Left lobe of liver (tissue), 2 donors: Measurements from ENCODE around the gene SLC23A2. TPM values are rescaled to one million over a fixed set of nuclear protein-coding genes. Genes with fewer than 3 reads are reported as not detected.
A peak's percentile ranks its signal among the peaks of the same experiment; 100 is the strongest.
"Not testable (repeated sequence)": the region's sequence is repeated elsewhere in the genome, so short reads cannot be mapped to it uniquely, and the experiment has no call there.

Experiments used
- ATAC-seq: fragments of 200-7000 bp; cut with Tn5 transposase; one replicate; pipeline ENCODE4 v1.9.1; 2020; ENCODE audit warnings: mild to moderate bottlenecking, moderate library complexity
- DNase-seq: peaks from one replicate; pipeline ENCODE4 v3.0.0-alpha.2; 2020; ENCODE audit warnings: low spot score
- total RNA-seq: library from RNA; stranded (reverse); gene quantifications from one replicate; pipeline ENCODE4 v1.2.1, GENCODE V29; 2021
- donor health status: DM: no; HTN: no; CAD: no; lungs with moderate emphysema.
- donor health status: DM: no; HTN: yes; CAD: no.

Gene SLC23A2
- total RNA-seq, 1 donor from 2014 or later, result 27.4 TPM

GRCh38 chr20:5013682-5014447, 12.6 kb upstream of the SLC23A2 start:
- DNase-seq (no peak), ATAC-seq (no peak)

- ATAC-seq, result peak; percentile 29
- DNase-seq, result no peak
Observed at GRCh38 chr20:5008759-5009158, 7.4 kb upstream of the SLC23A2 start.

- ATAC-seq (no peak), DNase-seq (no peak)
Observed at GRCh38 chr20:5005326-5005725, 4.0 kb upstream of the SLC23A2 start.

DNA sequence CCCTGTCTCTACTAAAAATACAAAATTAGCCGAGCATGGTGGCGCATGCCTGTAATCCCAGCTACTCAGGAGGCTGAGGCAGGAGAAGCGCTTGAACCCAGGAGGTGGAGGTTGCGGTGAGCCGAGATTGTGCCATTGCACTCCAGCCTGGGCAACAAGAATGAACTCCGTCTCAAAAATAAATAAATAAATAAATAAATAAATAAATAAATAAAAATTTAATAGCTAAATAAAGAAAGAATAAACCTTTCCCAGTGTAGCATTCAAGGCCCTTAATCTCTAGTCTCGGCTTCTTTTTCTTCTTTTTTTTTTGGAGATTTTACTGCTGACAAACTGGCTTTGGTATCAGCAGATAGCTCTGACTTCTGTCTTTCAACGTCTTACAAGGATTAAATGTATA, 3.5 kb upstream of the SLC23A2 start:
- not testable (repeated sequence) for DNase-seq, ATAC-seq

- ATAC-seq (no peak), DNase-seq (no peak)
Observed at GRCh38 chr20:5003626-5004025, 2.3 kb upstream of the SLC23A2 start.

DNA sequence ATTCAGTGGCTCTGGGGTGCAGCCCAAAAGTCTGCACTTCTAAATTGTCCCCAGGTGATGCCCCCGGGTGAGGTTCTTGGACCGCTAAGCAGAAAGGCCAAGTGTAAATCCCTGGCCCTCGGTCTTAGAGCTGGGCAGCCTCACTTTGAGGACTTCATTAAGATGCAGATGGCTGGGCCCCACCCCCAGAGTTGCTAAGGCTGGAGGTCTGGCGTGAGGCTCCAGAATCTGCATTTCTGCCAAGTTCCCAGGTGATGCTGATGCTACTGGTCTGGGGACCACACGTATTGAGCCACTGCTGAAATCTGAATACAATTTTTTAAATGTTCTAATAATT, 735 bp upstream of the SLC23A2 start:
- no peak for ATAC-seq
- peak; percentile 48 for DNase-seq

- ATAC-seq (peak; percentile 73), DNase-seq (peak; percentile 70)
Observed at GRCh38 chr20:5000263-5001173, 792 bp downstream of the SLC23A2 start.

DNA sequence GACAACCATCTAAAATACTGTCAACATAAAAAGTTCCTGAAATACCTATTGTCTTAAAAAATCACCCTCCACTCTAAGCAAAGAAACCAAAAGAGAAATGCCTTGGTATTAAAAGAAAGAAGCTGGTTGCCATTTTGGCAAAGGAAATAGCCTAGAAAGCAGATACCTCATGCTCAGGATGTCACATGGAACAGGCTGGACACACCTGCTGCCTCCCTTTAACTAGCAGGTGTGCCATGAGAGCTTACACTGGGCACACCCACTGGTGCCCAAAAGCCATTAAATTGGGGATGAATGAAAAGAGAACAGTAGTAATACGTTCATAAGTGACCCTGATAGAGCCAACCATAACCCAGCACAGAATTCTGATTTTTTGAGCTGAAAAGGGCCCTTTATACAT, 1.5 kb downstream of the SLC23A2 start:
- DNase-seq (no peak), ATAC-seq (no peak)

GRCh38 chr20:4998160-4998651, 3.1 kb downstream of the SLC23A2 start:
- ATAC-seq (no peak), DNase-seq (no peak)

DNA sequence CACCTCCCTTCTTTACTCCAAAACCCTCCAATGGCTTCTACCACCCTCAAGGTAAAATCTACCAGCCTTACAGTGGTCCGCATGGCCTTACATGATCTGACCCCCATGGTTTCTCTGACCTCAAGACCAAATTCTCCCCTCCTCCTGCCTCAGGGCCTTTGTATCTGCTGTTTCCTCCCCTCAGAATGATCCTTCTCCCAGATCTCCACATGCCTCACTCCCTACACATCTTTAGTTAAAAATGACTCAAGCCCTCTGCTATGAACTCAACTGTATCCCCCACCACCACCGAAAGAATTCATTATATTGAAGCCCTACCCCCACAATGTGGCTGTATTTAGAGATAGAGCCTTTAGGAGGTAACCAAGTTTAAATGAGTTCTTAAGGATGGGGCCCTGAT, 4.1 kb downstream of the SLC23A2 start:
- no peak for DNase-seq
- ATAC-seq, result no peak

DNA sequence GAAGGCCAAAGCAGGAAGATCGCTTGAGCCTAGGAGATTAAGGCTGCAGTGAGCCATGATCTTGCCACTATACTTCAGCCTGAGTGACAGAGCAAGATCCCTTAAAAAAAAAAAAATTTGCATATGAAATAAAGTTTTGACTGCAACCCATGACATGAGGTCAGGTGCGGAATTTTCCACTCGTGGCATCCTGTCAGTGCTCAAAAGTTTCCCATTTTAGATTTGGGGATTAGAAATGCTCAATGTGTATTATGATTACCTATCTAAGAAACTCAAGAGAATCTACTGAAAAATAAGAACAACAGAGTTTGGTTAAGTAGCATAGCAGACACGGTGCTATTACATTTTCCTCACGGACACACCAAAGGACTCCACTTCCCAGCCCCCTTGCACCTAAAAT, 11.7 kb downstream of the SLC23A2 start:
- ATAC-seq (no peak), DNase-seq (no peak)

- no peak for DNase-seq
Observed at GRCh38 chr20:4987130-4987529, 14.2 kb downstream of the SLC23A2 start.

GRCh38 chr20:4985658-4986057, 15.7 kb downstream of the SLC23A2 start:
- ATAC-seq (no peak), DNase-seq (no peak)

More at GRCh38 chr20:4987130-4987529, 14.2 kb downstream of the SLC23A2 start:
- no peak for ATAC-seq

DNA sequence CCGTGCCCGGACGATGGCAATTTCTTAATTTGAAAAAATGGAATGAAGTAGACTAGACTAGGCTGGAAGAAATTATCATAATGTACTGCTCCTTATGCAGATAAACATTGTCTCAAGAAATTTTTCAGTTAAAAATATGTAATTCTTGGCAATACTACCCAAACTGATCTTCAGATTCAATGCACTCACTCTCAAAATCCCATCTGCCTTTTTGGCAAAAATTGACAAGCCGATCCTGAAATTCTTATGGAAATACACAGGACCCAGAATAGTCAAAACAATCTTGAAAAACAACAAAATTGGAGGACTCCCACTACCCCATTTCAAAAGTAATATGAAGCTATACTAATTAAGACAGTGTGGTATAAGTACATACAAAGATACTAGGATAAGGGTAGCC, 19.0 kb downstream of the SLC23A2 start:
- ATAC-seq (no peak), DNase-seq (no peak)

DNA sequence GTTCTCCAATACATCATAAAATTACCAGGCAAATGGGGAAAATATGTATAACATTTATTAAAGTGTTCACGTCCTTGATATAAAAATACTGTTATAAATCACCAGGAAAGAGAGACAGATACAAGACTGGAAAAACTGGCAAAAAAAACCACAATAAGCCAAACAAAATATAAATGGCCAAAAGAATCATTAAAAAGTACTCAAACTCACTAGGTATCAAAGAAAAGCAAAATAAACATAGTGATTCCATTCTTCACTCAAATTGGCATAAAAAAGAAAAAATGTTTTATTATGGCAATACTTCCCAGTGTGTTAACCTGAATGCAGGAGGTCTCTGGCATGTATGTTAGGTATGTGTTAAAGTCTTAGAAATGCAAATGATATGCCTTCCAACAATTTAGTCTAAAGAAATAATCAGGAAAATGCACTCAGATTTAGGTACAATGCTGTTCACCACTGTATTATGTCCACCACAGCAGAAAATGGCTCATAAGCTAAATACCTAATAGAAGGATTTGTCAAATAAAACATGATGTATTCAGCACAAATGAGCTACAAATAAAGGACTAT, 21.4 kb downstream of the SLC23A2 start:
- DNase-seq, result no peak
- no peak for ATAC-seq

GRCh38 chr20:4978050-4978918, 23.0 kb downstream of the SLC23A2 start:
- ATAC-seq, result peak; percentile 75
- DNase-seq, result no peak

DNA sequence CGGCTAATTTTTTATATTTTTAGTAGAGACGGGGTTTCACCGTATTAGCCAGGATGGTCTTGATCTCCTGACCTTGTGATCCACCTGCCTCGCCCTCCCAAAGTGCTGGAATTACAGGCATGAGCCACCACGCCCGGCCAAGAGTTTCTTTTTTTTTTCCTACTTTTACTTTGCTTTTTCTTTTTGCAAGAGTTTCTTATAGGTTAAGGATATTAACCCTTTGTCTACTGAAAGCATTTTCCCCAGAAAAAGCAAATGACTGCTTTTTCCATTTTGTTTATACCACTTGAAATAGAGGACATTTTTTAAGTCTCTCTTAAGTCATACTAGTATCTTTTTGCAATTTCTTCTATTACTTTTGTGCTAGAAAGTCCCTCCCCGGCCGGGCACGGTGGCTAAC, 25.3 kb downstream of the SLC23A2 start:
- ATAC-seq, DNase-seq: not testable (repeated sequence)

DNA sequence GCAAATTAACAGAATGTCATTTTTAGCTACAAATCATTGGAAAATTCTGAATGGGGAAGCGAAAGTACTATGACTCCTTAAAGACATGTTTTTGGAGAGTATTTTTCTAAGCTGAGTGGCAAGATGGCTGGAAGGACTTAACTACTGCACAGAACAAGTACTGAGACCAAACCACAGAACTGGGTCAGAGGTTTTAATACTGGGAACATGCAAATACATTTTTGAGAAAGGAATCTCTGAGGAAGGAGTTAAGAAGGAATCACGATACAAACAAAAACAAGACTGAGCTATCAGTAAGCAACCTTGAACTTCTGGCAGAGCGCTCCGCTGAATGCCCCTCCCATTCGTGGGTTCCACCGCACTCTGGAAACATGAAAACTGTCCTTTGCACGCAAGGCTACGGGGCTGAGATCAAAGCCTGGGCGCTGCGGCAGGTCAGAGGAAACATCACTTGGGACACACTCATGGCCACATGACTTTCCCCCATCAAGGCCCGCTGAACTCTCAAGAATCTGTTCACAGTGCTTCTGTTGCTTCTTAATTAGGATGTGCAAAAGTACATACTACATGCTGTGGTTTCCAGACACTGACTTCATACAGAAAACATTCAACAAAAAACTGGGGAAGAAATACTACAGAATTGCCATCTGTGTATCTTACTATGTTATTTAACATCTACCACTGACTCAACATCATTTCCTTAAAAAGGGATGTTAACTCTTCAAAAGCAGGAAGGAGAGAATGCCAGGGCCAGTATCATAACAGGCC, 27.8 kb downstream of the SLC23A2 start:
- peak; percentile 91 for DNase-seq
- ATAC-seq, result peak; percentile 85

GRCh38 chr20:4972506-4973251, 28.6 kb downstream of the SLC23A2 start:
- ATAC-seq (no peak), DNase-seq (no peak)
